IMR-90 (cell line): ENCODE data around the gene STX8. TPM values are rescaled to one million over a fixed set of nuclear protein-coding genes. Genes with fewer than 3 reads are reported as not detected.

ENCODE experiments used
- ATAC-seq: fragments of 200-7000 bp; cut with Tn5 transposase; 2 replicates; pipeline ENCODE4 v1.9.1; 2020; ENCODE audit warnings: low read depth, mild to moderate bottlenecking, moderate library complexity
- BruUV-seq: library from RNA; stranded (reverse); fragments of 400-500 nt; replicated peaks from 2 replicates; lab custom pipeline; 2021; lab: Mats Ljungman, UMichigan
- CTCF ChIA-PET: fragments of 300-600 bp; formaldehyde crosslinking; extraction: SDS; loops from one replicate; lab custom pipeline; 2021; ENCODE audit warnings: antibody characterized with exemption; lab: Yijun Ruan, JAX
- POLR2A ChIA-PET: fragments of 300-600 bp; sonication (Branson Sonifier 250); formaldehyde crosslinking; loops from one replicate; lab custom pipeline; 2022; ENCODE audit warnings: antibody characterized with exemption; ENCODE audit not compliant: unreplicated experiment; lab: Charles Lee
- DNase-seq: peaks from one replicate; pipeline ENCODE4 v3.0.0; 2013
- H2AFZ ChIP-seq: replicated peaks from 2 replicates; pipeline ENCODE3; 2013; ENCODE audit warnings: low read length, mild to moderate bottlenecking; ENCODE audit not compliant: poor library complexity
- H2AK5ac ChIP-seq: 2 replicates; pipeline ENCODE4 v1.6.1; 2013; ENCODE audit warnings: low read depth, low read length, inconsistent platforms
- H2AK9ac ChIP-seq: replicated peaks from 2 replicates; pipeline ENCODE3; 2013; ENCODE audit warnings: mild to moderate bottlenecking, low read depth, low read length, moderate library complexity; ENCODE audit not compliant: poor library complexity
- H2BK120ac ChIP-seq: 2 replicates; pipeline ENCODE4 v1.6.1; 2013; ENCODE audit warnings: low read depth, low read length, inconsistent platforms
- H2BK15ac ChIP-seq: 3 replicates; pipeline ENCODE4 v1.6.1; 2013; ENCODE audit warnings: low read depth, low read length, inconsistent platforms
- H2BK20ac ChIP-seq: 2 replicates; pipeline ENCODE4 v1.6.1; 2013; ENCODE audit warnings: low read depth, mild to moderate bottlenecking, inconsistent platforms, low read length, moderate library complexity
- H2BK5ac ChIP-seq: 2 replicates; pipeline ENCODE4 v1.6.1; 2013; ENCODE audit warnings: mild to moderate bottlenecking, low read depth, low read length, inconsistent platforms; ENCODE audit not compliant: poor library complexity, severe bottlenecking
- H3K14ac ChIP-seq: replicated peaks from 2 replicates; pipeline ENCODE4 v1.6.1; 2013; ENCODE audit warnings: low read depth, low read length, inconsistent platforms
- H3K18ac ChIP-seq: 2 replicates; pipeline ENCODE4 v1.6.1; 2013; ENCODE audit warnings: low read depth, low read length, control low read depth
- H3K23ac ChIP-seq: 2 replicates; pipeline ENCODE4 v1.6.1; 2013; ENCODE audit warnings: low read depth, low read length, inconsistent platforms
- H3K27ac ChIP-seq: 2 replicates; pipeline ENCODE4 v1.5.1; 2013; ENCODE audit warnings: mild to moderate bottlenecking, control low read depth, low read length; ENCODE audit not compliant: insufficient read depth
- H3K27me3 ChIP-seq: 2 replicates; pipeline ENCODE4 v1.6.1; 2013; ENCODE audit warnings: low read length; ENCODE audit not compliant: control insufficient read depth, insufficient read depth
- H3K36me3 ChIP-seq: 2 replicates; pipeline ENCODE4 v1.6.1; 2013; ENCODE audit warnings: low read length, mixed read lengths; ENCODE audit not compliant: control insufficient read depth, insufficient read depth
- H3K4ac ChIP-seq: 2 replicates; pipeline ENCODE4 v1.6.1; 2013; ENCODE audit warnings: low read depth, low read length, inconsistent platforms
- H3K4me1 ChIP-seq: 2 replicates; pipeline ENCODE4 v1.6.1; 2013; ENCODE audit warnings: low read length, mixed read lengths; ENCODE audit not compliant: control insufficient read depth, insufficient read depth
- H3K4me2 ChIP-seq: 2 replicates; pipeline ENCODE4 v1.6.1; 2013; ENCODE audit warnings: low read depth, mild to moderate bottlenecking, control low read depth, low read length, moderate library complexity
- H3K4me3 ChIP-seq: 2 replicates; pipeline ENCODE4 v1.5.1; 2013; ENCODE audit warnings: low read depth, mild to moderate bottlenecking, control low read depth, low read length, moderate library complexity; ENCODE audit not compliant: insufficient read depth
- H3K56ac ChIP-seq: 2 replicates; pipeline ENCODE4 v1.6.1; 2013; ENCODE audit warnings: low read length, inconsistent platforms; ENCODE audit not compliant: insufficient read depth; ENCODE audit errors: extremely low read depth
- H3K79me1 ChIP-seq, 2 experiments: 2 replicates each; pipeline ENCODE4 v1.6.1; 2013; ENCODE audit warnings: low read length in 2 of 2, inconsistent platforms in 1 of 2, low read depth in 1 of 2
- H3K9ac ChIP-seq: 2 replicates; pipeline ENCODE4 v1.6.1; 2013; ENCODE audit warnings: low read depth, low read length, control low read depth
- H3K9me1 ChIP-seq: 2 replicates; pipeline ENCODE4 v1.6.1; 2013; ENCODE audit warnings: low read length, inconsistent platforms; ENCODE audit not compliant: insufficient read depth
- H3K9me3 ChIP-seq: 2 replicates; pipeline ENCODE4 v1.6.1; 2013; ENCODE audit warnings: low read length; ENCODE audit not compliant: control insufficient read depth, insufficient read depth
- H4K20me1 ChIP-seq: 2 replicates; pipeline ENCODE4 v1.6.1; 2013; ENCODE audit warnings: low read length, inconsistent platforms; ENCODE audit not compliant: insufficient read depth
- H4K5ac ChIP-seq: 2 replicates; pipeline ENCODE4 v1.6.1; 2013; ENCODE audit warnings: mild to moderate bottlenecking, low read depth, low read length, control low read depth
- H4K8ac ChIP-seq, 2 experiments: 2 replicates each; pipeline ENCODE4 v1.6.1; 2013; ENCODE audit warnings: low read depth in 2 of 2, low read length in 2 of 2, control low read depth in 1 of 2, inconsistent platforms in 1 of 2
- H4K91ac ChIP-seq: 2 replicates; pipeline ENCODE4 v1.6.1; 2013; ENCODE audit warnings: low read depth, low read length, inconsistent platforms; ENCODE audit not compliant: insufficient read depth
- CHD1 ChIP-seq: IDR thresholded peaks from 2 replicates; pipeline ENCODE4 v1.6.1; 2012; ENCODE audit warnings: low read depth, low read length, improper control_type of control experiment
- CTCF ChIP-seq: conservative IDR thresholded peaks from 2 replicates; pipeline ENCODE4 v1.5.1; 2012; ENCODE audit warnings: mild to moderate bottlenecking, low read depth, low read length, improper control_type of control experiment
- ELK1 ChIP-seq: fragments of 150-350 bp; IDR thresholded peaks from 2 replicates; pipeline ENCODE4 v1.6.1; 2016; ENCODE audit warnings: low read depth, mild to moderate bottlenecking, low read length, moderate library complexity, borderline replicate concordance
- FOS ChIP-seq: fragments of 150-350 bp; IDR thresholded peaks from 2 replicates; pipeline ENCODE4 v1.6.1; 2016; ENCODE audit warnings: low read depth, low read length
- MAZ ChIP-seq: IDR thresholded peaks from 2 replicates; pipeline ENCODE4 v1.6.1; 2012; ENCODE audit warnings: low read depth, mild to moderate bottlenecking, low read length, improper control_type of control experiment, moderate library complexity, borderline replicate concordance
- MXI1 ChIP-seq: IDR thresholded peaks from 2 replicates; pipeline ENCODE4 v1.6.1; 2012; ENCODE audit warnings: low read depth, mild to moderate bottlenecking, low read length, moderate library complexity, borderline replicate concordance
- POLR2A ChIP-seq: IDR thresholded peaks from 2 replicates; pipeline ENCODE4 v1.6.1; 2012; ENCODE audit warnings: mild to moderate bottlenecking, low read depth, low read length
- RCOR1 ChIP-seq: IDR thresholded peaks from 2 replicates; pipeline ENCODE4 v1.6.1; 2012; ENCODE audit warnings: mild to moderate bottlenecking, low read length, improper control_type of control experiment; ENCODE audit not compliant: insufficient replicate concordance
- RFX5 ChIP-seq: IDR thresholded peaks from 2 replicates; pipeline ENCODE4 v1.8.0; 2012; ENCODE audit warnings: low read depth, mild to moderate bottlenecking, low read length, moderate library complexity
- SMC3 ChIP-seq: fragments of 150-350 bp; IDR thresholded peaks from 2 replicates; pipeline ENCODE4 v1.6.1; 2016; ENCODE audit warnings: low read depth, mild to moderate bottlenecking, antibody characterized with exemption, low read length, moderate library complexity
- USF2 ChIP-seq: fragments of 150-350 bp; IDR thresholded peaks from 2 replicates; pipeline ENCODE4 v1.6.1; 2017; ENCODE audit warnings: mild to moderate bottlenecking, antibody characterized with exemption, low read length, low read depth
- WGBS, 2 experiments: methylation state at CpG; one replicate each; pipeline versions ENCODE4 v1.1.5 to v1.1.7; 2013; ENCODE audit warnings: missing lambda C conversion rate in 2 of 2; ENCODE audit not compliant: insufficient read length in 1 of 2; ENCODE audit errors: extremely low coverage in 2 of 2; 5-methylcytosine and 5-hydroxymethylcytosine counted together
- dilution Hi-C: fragments of 300-500 bp; cut with HindIII; formaldehyde crosslinking; loops from one replicate; pipeline ENCODE4 v1.14.3; 2018; ENCODE audit warnings: low sequenced_read_pairs; ENCODE audit not compliant: unreplicated experiment
- in situ Hi-C: fragments of 300-500 bp; cut with MboI; formaldehyde crosslinking; loops from 3 replicates; pipeline ENCODE4 v1.14.3; 2019; ENCODE audit warnings: low sequenced_read_pairs, inconsistent platforms, mixed read lengths
- intact Hi-C: fragments of 100-400 bp; cut with micrococcal nuclease; formaldehyde crosslinking; loops from 2 replicates; pipeline ENCODE4 v1.10.0; 2022
- polyA plus RNA-seq, 3 experiments: library from polyadenylated mRNA; depleted of rRNA; stranded (reverse); fragments of >200 nt; gene quantifications; 2 replicates each; pipeline ENCODE4 v1.2.3, GENCODE V29; 2012; ENCODE audit warnings: low replicate concordance in 1 of 3
- total RNA-seq: library from RNA; depleted of rRNA; stranded (reverse); fragments of >200 nt; gene quantifications from 2 replicates; pipeline ENCODE4 v1.2.3, GENCODE V29; 2012

Gene STX8
- total and polyA plus RNA-seq, 2 of the 4 experiments (the other 2 are of a cell fraction): 26.5 to 47.0 TPM

- intact Hi-C loops (no loop called here), dilution Hi-C loops (loop anchor here (25.0 kb wide), 1 partner anchor 102 kb away; no protein-coding TSS in a partner anchor), in situ Hi-C loops (no loop called here)
- Histone ChIP-seq H3K4ac (no peak overlapping the region), H2BK20ac (no peak overlapping the region), H4K8ac (no peak overlapping the region), H3K4me2 (no peak overlapping the region), H3K9me3 (no peaks in the 10 kb centered on the region), H2BK15ac (no peak overlapping the region), H4K20me1 (no peaks in the 10 kb centered on the region), H3K9ac (no peak overlapping the region), H3K4me3 (no peak overlapping the region), H3K79me1 (no peaks in the 10 kb centered on the region), H2BK120ac (no peak overlapping the region), H3K4me1 (peaks cover 2% of the 10 kb centered on the region), H2BK5ac (no peak overlapping the region), H2AFZ (no peak overlapping the region), H3K56ac (no peak overlapping the region), H3K27ac (no peak overlapping the region), H3K36me3 (no peaks in the 10 kb centered on the region), H3K14ac (0 out of 2 replicates have a peak overlapping the region, but pooled peaks have one; percentile 18), H4K91ac (no peak overlapping the region), H3K18ac (no peak overlapping the region), H3K23ac (0 out of 2 replicates have a peak overlapping the region, but pooled peaks have one; percentile 64), H3K27me3 (no peaks in the 10 kb centered on the region), H4K5ac (no peak overlapping the region), H2AK9ac (no peak overlapping the region), H3K9me1 (no peaks in the 10 kb centered on the region; the same call in 1 of the 2 replicates), H2AK5ac (no peak overlapping the region)
- POLR2A ChIA-PET: no interaction called here
- no TSS peak for BruUV-seq
- no CpG with 5 or more reads among the region's 9 CpGs for WGBS, 2 experiments
- CTCF ChIA-PET: no interaction called here
- ATAC-seq (no peak), DNase-seq (no peak)
- TF ChIP-seq POLR2A (no peak), FOS (no peak), USF2 (no peak), MXI1 (no peak), RCOR1 (no peak), SMC3 (no peak), ELK1 (no peak), CHD1 (no peak), MAZ (no peak), RFX5 (no peak), CTCF (no peak)
Measured at GRCh38 chr17:9410301-9410700, 165.3 kb downstream of the STX8 start.
